RPMI8226 (cell line): ENCODE data around the gene UMAD1.
A peak's percentile ranks its signal among the peaks of the same experiment; 100 is the strongest.
"Not testable (repeated sequence)": the region's sequence is repeated elsewhere in the genome, so short reads cannot be mapped to it uniquely, and the experiment has no call there.

ENCODE experiments used
- DNase-seq: peaks from one replicate; pipeline ENCODE4 v3.0.0-alpha.2; 2015

The UMAD1 gene

DNA sequence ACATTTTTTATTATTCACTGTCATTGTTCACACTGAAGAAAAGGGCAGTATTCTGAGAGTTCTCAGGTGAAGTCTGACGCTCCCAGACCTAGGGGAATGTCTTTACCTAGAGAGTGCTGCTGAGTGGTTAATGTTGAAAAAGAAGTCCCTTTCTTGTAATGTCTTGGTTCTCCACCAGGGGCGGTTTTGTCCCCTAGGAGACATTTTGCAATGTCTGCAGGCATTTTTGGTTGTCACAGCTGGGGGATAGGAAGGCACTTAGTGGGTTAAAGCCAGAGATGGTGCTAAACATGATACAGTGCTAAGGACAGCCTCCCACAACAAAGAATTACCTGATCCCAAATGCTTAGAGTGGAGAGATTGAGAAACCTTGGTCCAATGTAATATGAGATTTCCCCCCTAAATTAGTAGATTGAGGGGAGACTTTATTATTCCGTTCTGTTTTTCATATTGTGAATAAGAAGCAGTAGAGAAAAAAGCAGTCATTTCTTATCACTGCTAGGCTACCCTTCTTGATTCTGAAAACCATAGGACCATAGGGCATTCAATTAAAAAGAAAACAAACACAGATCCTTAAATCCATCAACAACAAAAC, 13.1 kb downstream of the UMAD1 start:
- peak; percentile 54 for DNase-seq

- DNase-seq, result no peak
These were observed 14.6 kb downstream of the UMAD1 start for GRCh38 chr7:7654964-7655715.

GRCh38 chr7:7656459-7656858, 15.9 kb downstream of the UMAD1 start:
- DNase-seq, result not testable (repeated sequence)

DNA sequence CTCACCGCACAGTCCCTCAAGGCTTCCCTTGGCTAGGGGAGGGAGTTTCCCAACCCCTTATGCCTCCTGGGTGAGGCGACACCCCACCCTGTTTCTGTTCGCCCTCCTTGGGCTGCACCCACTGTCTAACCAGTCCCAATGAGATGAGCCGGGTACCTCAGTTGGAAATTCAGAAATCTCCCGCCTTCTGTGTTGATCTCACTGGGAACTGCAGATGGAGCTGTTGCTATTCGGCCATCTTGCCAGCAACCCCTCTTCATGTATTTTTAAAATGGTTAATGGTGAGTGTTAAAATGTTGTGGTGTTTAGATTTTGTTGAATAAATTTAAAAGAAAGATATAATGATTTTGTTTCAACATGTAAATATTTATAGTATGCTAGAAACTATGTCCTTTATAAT, 22.0 kb downstream of the UMAD1 start:
- no peak for DNase-seq

- DNase-seq, result no peak
These were observed 23.7 kb downstream of the UMAD1 start for GRCh38 chr7:7664291-7664690.

DNA sequence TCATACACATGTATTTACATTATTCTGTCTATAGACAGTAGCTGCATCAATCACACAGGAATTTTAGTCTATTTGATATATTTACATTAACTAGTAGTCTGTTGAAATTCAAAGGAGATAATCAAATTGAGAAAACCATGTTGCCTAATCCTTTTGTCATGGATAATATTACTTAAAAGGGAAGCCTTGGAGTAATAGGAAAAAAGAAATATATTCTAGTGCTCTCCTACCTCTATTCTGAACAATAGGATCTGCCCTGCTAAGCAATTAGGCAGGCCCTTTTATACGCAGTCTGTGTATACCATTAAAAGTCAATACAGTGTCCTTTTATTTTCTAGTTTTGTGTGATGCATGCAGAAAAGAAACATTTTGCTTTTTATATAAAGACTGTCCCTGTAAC, 24.5 kb downstream of the UMAD1 start:
- DNase-seq, result no peak

- DNase-seq, result no peak
These were observed 26.6 kb downstream of the UMAD1 start for GRCh38 chr7:7667187-7667586.

GRCh38 chr7:7668706-7669105, 28.2 kb downstream of the UMAD1 start:
- DNase-seq, result no peak

DNA sequence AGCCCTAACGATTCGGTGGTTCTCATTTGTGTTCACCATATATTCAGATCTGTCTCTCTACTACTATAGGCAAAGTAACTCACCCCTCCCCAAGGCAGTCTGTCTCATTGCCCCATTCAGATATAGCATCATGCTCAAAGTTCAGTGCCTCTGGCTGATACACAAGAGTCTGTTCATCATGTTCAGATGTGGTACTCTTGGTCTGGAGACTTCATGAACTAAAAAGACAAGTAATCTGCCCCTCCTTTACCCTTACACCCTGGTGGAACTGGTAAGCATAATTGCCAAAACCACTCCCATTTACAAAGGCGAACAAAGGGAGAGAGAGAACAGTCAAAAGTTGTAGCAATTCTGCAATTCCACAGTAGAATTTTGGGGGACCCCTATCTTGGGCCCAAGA, 29.9 kb downstream of the UMAD1 start:
- no peak for DNase-seq

GRCh38 chr7:7671361-7671760, 30.8 kb downstream of the UMAD1 start:
- DNase-seq, result no peak

DNA sequence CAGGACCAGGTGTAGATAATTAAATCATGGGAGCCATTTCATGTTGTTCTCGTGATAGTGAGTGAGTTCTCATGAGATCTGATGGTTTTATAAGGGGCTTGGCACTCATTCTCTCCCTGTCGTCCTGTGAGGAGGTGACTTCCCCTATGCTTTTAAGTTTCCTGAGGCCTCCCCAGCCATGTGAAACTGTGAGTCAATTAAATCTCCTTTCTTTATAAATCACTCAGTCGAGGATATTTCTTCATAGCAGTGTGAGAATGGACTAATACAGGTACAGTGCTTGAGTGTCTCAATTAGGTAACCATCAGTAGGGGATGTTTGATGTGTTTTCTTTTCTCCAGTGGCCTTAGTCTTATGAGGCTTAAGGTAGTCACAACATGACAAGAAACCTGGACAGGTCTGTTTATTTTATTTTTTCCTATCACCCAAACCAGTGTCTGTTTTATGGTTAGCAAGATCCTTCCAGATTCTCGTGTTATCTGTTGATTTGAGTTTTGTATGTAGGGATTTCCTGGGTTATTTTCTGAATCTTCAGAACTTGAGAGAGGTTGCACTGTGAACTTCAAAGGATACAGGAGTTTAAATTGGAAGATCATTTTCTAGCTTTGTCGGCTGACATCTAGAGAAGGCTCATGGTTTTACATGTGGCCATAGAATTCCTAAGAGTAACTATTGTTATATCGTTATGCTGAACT, 32.1 kb downstream of the UMAD1 start:
- no peak for DNase-seq

DNA sequence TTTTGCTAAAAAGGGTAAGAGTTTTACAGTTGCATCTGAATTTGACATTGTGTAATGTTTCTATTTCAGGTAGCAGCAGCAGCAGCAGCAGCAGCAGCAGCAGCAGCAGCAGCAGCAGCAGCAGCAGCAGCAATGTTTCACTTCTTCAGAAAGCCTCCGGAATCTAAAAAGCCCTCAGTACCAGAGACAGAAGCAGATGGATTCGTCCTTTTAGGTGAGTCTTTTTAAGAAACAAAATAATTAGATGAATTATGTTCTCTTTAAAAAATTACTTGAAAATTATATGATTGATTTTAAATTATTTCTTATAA, 32.6 kb downstream of the UMAD1 start:
- DNase-seq, result no peak

DNA sequence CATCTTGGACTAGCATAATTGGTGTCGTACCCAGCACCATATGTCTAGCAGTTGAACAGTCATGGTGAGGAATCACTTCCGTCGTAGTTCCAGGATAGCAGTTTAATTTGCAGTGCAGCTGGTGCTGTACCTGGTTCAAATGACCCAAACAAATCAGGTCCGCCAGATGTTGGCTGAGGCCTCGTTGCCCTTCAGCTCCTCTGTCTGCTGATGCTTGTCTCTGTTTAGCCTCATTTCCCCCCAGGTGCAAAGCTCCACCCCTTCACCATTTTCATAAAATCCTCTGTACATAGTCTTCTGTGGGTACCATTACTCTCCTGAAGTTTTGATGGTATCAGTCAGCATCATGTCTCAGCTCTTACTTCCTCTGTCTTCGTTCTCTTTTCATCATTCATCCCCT, 35.1 kb downstream of the UMAD1 start:
- DNase-seq, result no peak

DNA sequence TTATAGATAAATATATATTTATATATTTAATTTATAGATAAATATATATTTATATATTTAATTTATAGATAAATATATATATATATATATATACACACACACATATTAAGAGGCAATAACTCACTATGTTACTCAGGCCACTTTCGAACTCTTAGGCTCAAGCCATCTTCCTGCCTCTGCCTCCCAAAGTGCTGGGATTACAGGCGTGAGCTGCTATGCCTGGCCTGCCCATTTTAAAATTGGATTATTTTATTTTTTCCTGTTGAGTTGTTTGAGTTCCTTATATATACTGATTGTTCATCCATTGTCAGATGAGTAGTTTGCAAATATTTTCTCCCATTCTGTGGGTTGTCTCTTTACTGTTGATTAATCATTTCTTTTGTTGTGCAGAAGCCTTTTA, 39.1 kb downstream of the UMAD1 start:
- DNase-seq, result not testable (repeated sequence)

GRCh38 chr7:7681191-7681935, 40.8 kb downstream of the UMAD1 start:
- peak; percentile 71 for DNase-seq

DNA sequence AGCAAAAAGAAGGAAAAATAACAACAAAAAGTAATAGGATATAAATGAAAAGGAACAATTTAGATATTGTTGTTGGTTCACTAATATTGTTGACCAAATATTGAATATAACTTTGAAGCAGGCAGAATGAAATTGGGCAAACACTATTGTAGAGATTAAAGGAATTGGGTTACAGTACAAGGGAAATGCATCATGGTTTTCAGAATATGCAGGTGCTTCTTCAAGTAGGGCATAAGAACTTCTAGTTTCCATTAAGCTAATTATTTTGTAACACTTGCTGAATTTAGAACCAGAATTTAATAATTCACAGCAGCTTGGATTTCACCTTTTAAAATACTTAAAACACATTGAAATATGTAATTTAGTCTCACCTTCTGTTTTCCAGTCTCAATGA, 41.4 kb downstream of the UMAD1 start:
- no peak for DNase-seq

DNA sequence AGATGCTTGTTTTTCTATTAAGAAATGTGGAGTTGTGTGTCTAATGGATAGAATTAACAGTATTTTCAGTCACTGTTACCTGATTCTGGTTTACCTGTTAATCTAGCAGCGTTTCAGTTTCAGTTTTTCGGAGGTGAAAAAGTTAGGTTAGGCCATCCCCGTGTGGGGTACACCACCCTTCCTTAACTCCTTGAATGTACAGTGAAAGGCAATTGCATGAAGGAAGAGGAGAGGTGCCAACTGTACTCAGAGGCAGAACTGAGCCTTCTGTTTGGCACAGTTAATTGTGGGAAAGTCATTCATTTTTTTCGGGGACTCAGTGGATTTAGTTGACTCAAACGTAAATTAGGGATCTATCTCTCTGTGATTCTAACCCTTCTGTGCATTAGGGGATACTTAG, 42.3 kb downstream of the UMAD1 start:
- no peak for DNase-seq

DNA sequence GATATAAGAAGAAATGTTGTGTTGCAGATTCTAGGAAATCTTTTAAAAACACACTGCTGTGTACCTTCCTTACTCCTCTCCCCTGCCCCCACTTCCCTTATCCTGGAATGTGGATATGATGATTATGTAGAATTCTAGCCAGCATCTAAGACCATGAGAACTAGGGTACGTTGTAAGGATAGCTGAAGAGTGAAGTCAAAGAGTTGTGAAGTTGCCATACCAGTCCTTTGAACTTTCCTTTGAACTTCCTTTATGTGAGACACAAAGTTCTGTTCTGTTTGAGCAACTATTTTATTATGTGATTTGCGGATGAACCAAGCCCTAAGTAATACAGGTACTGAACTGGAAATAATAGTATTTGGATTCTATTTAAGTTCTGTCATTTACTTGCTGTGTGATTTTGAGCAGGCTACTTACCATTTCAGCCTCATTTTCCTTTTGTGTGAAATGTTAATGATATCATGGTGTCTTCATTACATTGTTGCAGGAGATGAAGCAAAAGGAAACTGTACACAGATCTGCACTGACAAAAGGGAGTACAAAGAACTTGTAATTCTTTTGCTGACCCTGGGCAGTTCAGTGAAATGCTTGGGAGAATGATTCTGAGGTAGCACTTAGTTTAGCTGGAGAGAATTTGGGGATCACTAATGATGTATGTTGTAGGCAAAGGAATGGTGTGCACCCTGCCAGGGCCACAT, 46.4 kb downstream of the UMAD1 start:
- DNase-seq, result no peak

DNA sequence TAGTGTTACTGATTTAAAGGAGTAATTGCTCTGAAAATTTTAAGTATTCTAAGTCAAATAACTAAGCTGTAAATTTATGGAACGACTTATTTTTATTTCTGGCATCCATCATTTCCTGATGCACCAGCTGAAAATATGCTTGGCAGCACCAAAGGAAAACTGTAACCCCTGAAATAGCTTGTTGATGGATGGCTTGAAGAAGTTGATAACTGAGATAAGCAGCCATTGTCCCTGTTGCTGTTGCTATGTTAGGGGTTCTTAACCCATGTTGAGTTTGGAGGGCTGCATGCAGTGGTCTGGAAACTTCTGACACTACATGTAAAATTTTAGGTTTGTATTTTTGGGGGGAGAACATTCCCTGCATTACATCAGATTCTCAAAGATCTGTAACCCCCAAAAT, 47.2 kb downstream of the UMAD1 start:
- no peak for DNase-seq

DNA sequence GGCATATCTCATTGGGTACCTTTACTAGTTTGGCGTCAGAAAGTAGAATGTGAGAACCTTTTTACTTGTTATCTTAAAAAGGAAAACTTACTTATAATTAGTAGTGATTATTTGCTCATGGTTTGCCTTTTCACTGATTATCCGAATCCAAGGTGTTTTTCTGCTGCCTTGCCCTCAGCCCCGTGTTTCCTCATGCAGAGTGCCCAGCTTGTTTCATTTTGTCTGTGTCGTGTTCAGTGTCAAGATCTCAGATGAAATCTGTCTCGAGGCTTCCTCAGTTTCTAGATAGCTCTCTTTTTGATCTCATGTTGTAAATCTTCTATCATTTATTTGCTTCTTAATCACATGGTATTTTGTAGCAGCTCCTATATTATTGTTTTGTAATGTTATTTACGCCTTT, 47.8 kb downstream of the UMAD1 start:
- DNase-seq, result no peak

DNA sequence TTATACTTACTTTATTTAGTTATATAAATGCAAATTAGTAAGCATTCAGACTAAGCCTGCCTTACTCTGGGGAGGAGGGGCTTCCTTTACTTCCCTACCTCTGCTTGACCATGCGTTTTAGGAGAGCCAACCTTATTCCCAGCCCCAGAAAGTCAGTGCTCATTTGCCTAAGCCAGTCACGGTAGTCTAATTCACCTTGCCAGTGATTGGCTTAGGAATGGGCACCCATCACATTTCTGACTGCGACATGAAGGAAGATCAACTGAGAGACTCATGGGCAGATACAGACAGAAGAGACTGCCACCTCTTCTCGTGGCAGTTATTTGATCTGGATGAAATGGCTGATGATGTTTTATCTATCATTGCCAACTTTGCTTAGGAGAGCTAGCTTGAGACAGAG, 48.4 kb downstream of the UMAD1 start:
- DNase-seq, result no peak

GRCh38 chr7:7693881-7694280, 53.3 kb downstream of the UMAD1 start:
- DNase-seq, result no peak

- DNase-seq, result no peak
These were observed 54.0 kb downstream of the UMAD1 start for GRCh38 chr7:7694542-7694941.
